GM12892 (cell line): ENCODE data around the gene EGFR.

Experiments
- DNase-seq: peaks from one replicate; pipeline ENCODE4 v3.0.0; 2011; ENCODE audit not compliant: insufficient read length
- FAIRE-seq: peaks from 2 replicates; lab custom pipeline; 2011; peaks lifted over from hg19 to GRCh38; lab: Jason Lieb, UNC
- POLR2A ChIP-seq: IDR thresholded peaks from 2 replicates; pipeline ENCODE4 v1.6.1; 2011; ENCODE audit warnings: low read depth, low read length, control low read depth
- POLR2AphosphoS5 ChIP-seq: IDR thresholded peaks from 2 replicates; pipeline ENCODE4 v1.6.1; 2011; ENCODE audit warnings: low read depth, low read length, control low read depth
- TAF1 ChIP-seq: IDR thresholded peaks from 2 replicates; pipeline ENCODE4 v1.6.1; 2011; ENCODE audit warnings: low read depth, mild to moderate bottlenecking, control low read depth, low read length, borderline replicate concordance

EGFR gene

GRCh38 chr7:55120074-55120473 lies 101.3 kb downstream of the EGFR start:
- DNase-seq (no peak), FAIRE-seq (no peak)
- TF ChIP-seq POLR2AphosphoS5, result no peak
- no peak for TF ChIP-seq TAF1
- TF ChIP-seq POLR2A, result no peak

- TF ChIP-seq POLR2AphosphoS5 (no peak), TAF1 (no peak), POLR2A (no peak)
- DNase-seq, result no peak
- FAIRE-seq, result no peak
These were observed 101.8 kb downstream of the EGFR start for GRCh38 chr7:55120501-55121198.

GRCh38 chr7:55121249-55121648 lies 102.4 kb downstream of the EGFR start:
- no peak for FAIRE-seq
- no peak for DNase-seq
- TF ChIP-seq TAF1, result no peak
- TF ChIP-seq POLR2AphosphoS5, result no peak
- TF ChIP-seq POLR2A, result no peak

GRCh38 chr7:55122263-55122662 lies 103.4 kb downstream of the EGFR start:
- no peak for TF ChIP-seq POLR2AphosphoS5
- TF ChIP-seq TAF1, result no peak
- TF ChIP-seq POLR2A, result no peak
- no peak for DNase-seq
- no peak for FAIRE-seq

- FAIRE-seq (no peak), DNase-seq (no peak)
- TF ChIP-seq TAF1 (no peak), POLR2AphosphoS5 (no peak), POLR2A (no peak)
These were observed 106.4 kb downstream of the EGFR start for GRCh38 chr7:55124989-55125875.

GRCh38 chr7:55127135-55127551 lies 108.3 kb downstream of the EGFR start:
- TF ChIP-seq TAF1 (no peak), POLR2A (no peak), POLR2AphosphoS5 (no peak)
- no peak for DNase-seq
- no peak for FAIRE-seq

GRCh38 chr7:55127622-55128081 lies 108.8 kb downstream of the EGFR start:
- DNase-seq (no peak), FAIRE-seq (no peak)
- TF ChIP-seq POLR2AphosphoS5 (no peak), TAF1 (no peak), POLR2A (no peak)

- no peak for TF ChIP-seq POLR2A
- no peak for TF ChIP-seq TAF1
- TF ChIP-seq POLR2AphosphoS5, result no peak
- DNase-seq (no peak), FAIRE-seq (no peak)
These were observed 110.0 kb downstream of the EGFR start for GRCh38 chr7:55128693-55129394.

GRCh38 chr7:55129541-55130394 lies 111.0 kb downstream of the EGFR start:
- TF ChIP-seq TAF1 (no peak), POLR2A (no peak), POLR2AphosphoS5 (no peak)
- no peak for DNase-seq
- no peak for FAIRE-seq

GRCh38 chr7:55130395-55131141 lies 111.8 kb downstream of the EGFR start:
- DNase-seq, result no peak
- no peak for TF ChIP-seq POLR2AphosphoS5
- no peak for TF ChIP-seq TAF1
- no peak for TF ChIP-seq POLR2A
- FAIRE-seq, result no peak
